Raji (cell line): ENCODE results near the gene C2orf76.

Experiments used
- POLR2A ChIP-seq: IDR thresholded peaks from 2 replicates; pipeline ENCODE4 v1.6.1; 2011; ENCODE audit warnings: low read depth, low read length, control low read depth; ENCODE audit not compliant: insufficient read depth

The C2orf76 gene

DNA sequence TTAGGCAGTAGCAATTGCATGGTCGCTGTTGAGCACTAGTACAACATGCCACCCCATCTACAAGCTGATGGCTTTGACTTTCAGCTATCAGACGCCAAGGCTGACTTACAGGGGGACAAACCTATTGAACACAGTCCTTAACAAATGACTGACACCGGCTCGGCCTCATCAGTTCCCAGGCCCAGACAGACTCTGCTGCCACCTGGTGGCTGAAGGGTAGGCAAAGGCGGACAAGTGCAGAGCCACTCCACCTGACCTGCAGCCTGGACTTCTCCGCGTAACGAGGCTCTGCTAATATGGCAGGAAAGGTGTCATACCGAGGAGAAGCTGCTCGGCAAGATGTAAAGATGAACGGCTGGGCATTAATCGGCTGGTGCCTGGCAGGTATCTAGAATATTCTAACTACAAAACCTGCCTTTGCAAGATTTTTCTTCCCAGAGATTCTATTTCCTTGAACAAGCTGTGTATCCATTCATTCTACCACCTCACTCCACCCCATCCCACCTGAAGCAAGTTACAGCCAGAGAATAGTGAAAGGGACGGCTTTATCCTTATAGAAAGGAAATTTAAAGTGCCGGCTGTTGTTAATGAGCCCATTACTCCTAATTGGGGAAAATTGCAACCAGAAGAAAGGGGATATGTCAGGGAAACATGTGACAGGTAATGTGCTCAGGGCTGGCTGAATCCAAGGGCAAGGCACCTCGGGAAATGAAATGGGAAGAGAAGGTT lies 75.6 kb downstream of the C2orf76 start:
- no peak for TF ChIP-seq POLR2A

GRCh38 chr2:119289642-119290041 lies 77.0 kb downstream of the C2orf76 start:
- TF ChIP-seq POLR2A, result no peak

DNA sequence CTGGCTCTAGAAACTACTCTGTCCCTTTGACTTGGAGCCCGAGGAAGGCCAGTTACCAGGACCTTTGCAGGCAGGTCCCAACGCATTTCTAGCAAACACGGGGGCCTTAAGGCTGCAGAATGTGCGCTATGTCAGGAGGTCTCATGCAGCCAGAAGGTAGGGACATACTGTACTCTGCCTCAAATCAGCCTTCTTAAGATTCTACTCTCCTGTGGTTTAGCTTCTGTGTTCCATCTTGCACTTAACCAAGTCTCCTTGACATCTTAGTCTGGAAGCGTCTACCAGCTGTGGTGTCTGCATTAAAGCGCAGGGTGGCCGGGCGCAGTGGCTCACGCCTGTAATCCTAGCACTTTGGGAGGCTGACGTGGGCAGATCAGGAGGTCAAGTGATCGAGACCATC lies 77.5 kb downstream of the C2orf76 start:
- TF ChIP-seq POLR2A, result no peak

DNA sequence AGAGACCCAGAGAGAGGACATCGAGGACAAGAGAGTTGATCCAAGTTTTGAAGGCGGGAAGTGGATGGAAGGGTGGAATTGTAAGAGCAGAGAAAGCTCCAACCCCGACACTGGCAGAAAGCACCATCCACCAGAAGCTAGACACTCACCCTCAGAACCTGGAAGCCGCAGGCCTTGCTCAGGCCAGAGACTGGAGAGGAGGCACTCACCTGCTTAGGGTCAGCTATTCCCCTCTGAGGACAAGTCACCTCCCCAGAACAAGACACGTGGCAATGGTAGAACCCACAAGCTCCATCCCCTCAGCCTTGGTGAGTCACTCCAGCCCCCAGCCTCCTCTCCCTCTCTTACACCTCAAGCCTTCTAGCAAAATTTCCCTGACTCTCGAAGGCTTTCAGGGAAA lies 78.1 kb downstream of the C2orf76 start:
- no peak for TF ChIP-seq POLR2A

DNA sequence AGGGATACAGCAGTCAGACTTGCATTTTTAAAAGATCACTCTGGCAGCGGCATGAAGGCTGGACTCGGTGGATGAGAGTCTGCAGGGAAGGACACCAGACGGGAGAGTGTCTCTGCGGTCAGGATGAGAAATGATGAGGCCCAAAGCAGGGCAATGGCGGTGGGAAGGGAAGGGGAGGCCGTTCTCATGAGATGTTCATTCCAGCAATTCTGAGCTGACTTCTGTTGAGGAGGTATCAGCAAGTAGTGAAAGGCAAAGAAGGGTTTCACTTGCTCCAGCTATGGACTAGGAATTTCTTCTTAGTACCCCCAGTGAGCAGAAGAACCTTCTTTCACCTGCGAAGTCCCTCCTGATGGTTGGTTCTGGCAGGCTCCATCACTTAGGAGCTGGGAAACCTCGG lies 80.0 kb downstream of the C2orf76 start:
- TF ChIP-seq POLR2A, result no peak

- no peak for TF ChIP-seq POLR2A
Measured at GRCh38 chr2:119283873-119284331, 82.7 kb downstream of the C2orf76 start.

DNA sequence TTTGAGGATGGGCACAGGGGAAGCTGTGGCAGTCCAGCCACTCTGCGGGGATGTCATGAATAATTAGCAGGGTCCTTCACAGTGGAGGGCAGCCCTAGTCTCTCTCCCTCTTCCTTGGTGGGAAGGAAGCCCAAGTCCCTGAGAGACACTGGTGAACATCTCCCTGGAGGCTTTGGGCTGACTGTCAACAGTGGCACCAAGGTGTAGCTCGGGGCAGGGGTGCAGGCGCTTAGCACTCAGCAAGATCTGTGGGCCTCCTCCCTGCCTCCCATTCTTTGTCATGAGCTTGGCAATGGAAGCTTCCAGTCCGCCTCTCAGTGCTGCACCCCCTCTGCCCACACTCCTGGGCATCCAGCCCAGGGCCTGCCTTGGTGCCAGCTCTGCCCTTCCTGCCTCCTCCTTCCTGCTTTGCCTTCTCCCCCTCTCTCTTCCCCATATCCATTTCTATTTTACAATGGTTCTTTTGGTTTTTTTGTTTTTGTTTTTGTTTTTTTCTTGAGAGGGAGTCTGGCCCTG lies 83.6 kb downstream of the C2orf76 start:
- TF ChIP-seq POLR2A, result no peak

GRCh38 chr2:119282146-119282995 lies 84.3 kb downstream of the C2orf76 start:
- no peak for TF ChIP-seq POLR2A

- TF ChIP-seq POLR2A, result no peak
Measured at GRCh38 chr2:119280680-119281079, 86.0 kb downstream of the C2orf76 start.

DNA sequence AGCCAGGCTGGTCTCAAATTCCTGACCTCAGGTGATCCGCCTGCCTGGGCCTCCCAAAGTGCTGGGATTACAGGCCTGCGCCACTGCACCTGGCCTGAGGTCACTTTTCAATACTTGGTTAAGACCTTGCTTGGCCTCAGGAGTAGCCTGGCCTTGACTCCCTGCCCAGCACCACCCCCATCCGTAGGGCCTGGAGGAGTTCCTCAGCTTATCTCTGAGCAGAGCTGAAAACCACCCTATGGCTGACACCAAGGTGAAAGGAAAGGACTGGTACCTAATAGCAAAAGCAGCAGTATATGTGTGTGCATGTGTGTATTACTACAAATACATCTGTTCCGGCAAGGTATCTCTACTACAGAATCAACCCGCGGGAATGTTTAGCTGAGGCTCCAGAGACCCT lies 87.0 kb downstream of the C2orf76 start:
- TF ChIP-seq POLR2A, result no peak

DNA sequence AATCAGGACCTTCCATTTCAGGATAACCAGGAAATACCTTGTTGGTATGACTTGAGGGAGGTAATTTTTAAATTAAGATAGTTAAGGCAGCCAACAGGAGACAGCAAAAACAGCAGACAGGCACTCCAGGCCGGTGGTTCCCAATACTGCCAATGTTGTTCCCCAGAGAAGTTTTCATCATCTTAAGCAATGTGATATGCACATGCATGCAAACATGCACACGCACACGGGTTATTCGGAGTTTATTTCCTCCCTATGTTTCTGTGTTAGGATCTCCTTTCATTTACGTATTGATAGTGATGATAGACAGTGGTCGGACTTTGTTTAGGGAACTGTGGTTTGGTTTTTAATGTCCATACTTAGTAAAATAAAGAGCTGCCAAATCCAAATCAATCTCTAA lies 87.7 kb downstream of the C2orf76 start:
- no peak for TF ChIP-seq POLR2A

GRCh38 chr2:119276864-119277263 lies 89.8 kb downstream of the C2orf76 start:
- no peak for TF ChIP-seq POLR2A

- no peak for TF ChIP-seq POLR2A
Measured at GRCh38 chr2:119267604-119268003, 99.0 kb downstream of the C2orf76 start.

DNA sequence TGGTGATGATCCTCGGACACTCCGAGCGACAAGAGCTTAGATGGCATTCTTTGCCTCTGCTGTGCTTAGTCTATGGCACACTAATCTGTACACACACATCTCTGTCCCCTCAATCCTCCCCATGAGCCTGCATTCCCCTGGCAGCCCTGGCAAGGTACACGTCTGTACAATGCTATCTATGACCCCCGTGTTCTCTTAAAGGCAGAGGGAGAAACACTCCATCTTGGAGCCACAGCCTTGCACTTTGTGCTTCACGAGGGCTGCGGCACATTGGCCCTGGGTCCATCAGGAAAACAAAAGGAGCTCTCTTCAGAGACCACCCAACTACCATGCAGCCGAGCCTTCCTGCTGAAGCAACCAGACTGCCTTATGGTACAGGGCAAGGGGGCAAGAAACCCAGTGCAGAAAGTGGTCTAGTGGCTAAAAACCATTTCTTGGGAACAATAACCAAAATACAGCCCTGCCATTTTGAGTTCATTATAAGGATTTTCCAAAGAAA lies 100.5 kb downstream of the C2orf76 start:
- TF ChIP-seq POLR2A, result no peak

DNA sequence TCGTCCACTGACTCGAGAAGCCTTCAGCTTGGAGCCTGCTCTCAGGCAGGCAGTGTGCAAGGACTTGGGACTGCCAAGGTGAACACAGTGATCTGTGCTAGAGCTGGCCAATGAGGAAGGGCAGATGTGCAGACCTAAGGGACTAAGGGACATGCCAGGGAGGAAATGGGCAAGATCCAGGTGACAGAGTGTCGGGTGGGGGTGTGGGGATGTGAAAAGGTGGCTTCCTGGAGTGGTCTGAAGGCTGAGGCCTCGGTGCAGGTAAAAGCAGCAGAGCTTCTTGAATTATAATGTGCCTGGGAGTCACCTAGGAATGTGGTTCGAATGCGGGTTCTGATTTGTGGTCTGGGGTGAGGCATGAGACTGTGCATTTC lies 101.0 kb downstream of the C2orf76 start:
- no peak for TF ChIP-seq POLR2A
